ENCODE data around the gene RNF126. TPM values are rescaled to one million over a fixed set of nuclear protein-coding genes. Genes with fewer than 3 reads are reported as not detected.

Gene RNF126
- 8.2 to 30.0 TPM (median 14.8 TPM) in 3 replicates for polyA plus RNA-seq
- 10.8 TPM for polyA plus RNA-seq (2011; ENCODE audit: low read depth)
- polyA plus RNA-seq (2011; cell fraction: cytosol; rRNA removed): 10.0 and 29.0 TPM in 2 replicates
- polyA plus RNA-seq (2011; cell fraction: nucleus; rRNA removed): 17.7 and 30.0 TPM in 2 replicates
- polyA plus RNA-seq (2012; ENCODE audit: low replicate concordance): 37.0 and 57.0 TPM in 2 replicates
- polyA minus RNA-seq: 5.0 to 32.4 TPM (median 8.5 TPM) in 3 replicates
- 50.3 TPM for polyA minus RNA-seq (2011; cell fraction: cytosol; rRNA and poly(A)+ RNA removed)
- 18.8 and 19.9 TPM in 2 replicates for polyA minus RNA-seq (2011; cell fraction: nucleus; rRNA and poly(A)+ RNA removed)

- no peaks in the 10 kb centered on the region for H3K9me3 ChIP-seq (ENCODE audit: control insufficient read depth, low read depth, low read length)
- H3K9me1 ChIP-seq (ENCODE audit: control insufficient read depth, extremely low read depth, insufficient read depth, low read length): peaks cover 6% of the 10 kb centered on the region
- peaks cover 49% of the 10 kb centered on the region for H3K79me2 ChIP-seq (ENCODE audit: control insufficient read depth, insufficient read depth, low read length)
- TF ChIP-seq CTCF (optimal IDR thresholded peaks at IDR 0.05 in 1 of 3, IDR thresholded peaks at IDR 0.05 in 1 of 3, conservative IDR thresholded peaks at IDR 0.05 in 1 of 3; ENCODE audit: extremely low read depth in 1 of 3, insufficient read depth in 2 of 3, low read length in 3 of 3) (no peak), EZH2 (IDR thresholded peaks at IDR 0.05; ENCODE audit: low read length) (no peak)
- H3K9ac ChIP-seq (ENCODE audit: control insufficient read depth, extremely low read depth, insufficient read depth, low read length): peak within 1 kb of the TSS; percentile 86
- peaks cover 32% of the 10 kb centered on the region for H4K20me1 ChIP-seq (ENCODE audit: control insufficient read depth, extremely low read depth, insufficient read depth, low read length)
- no peak for DNase-seq (ENCODE audit: low read depth, low spot score)
- peak within 1 kb of the TSS; percentile 96 for H3K27ac ChIP-seq (ENCODE audit: control insufficient read depth, insufficient read depth, low read length)
- dilution Hi-C loops (cut with MboI; ENCODE audit: extremely low pct_ligation_motif_present, low sequenced_read_pairs): no loop called here
- FAIRE-seq: no peak
- no peaks in the 10 kb centered on the region for H3K27me3 ChIP-seq (ENCODE audit: control insufficient read depth, extremely low read depth, insufficient read depth, low read length)
- peaks cover 3 to 8% of the 10 kb centered on the region in 2 experiments for H3K36me3 ChIP-seq (ENCODE audit: control insufficient read depth in 2 of 2, extremely low read depth in 1 of 2, insufficient read depth in 2 of 2, low read length in 2 of 2)
- H2AFZ ChIP-seq (ENCODE audit: control insufficient read depth, low read length): peak within 1 kb of the TSS; percentile 87
- peak within 1 kb of the TSS; percentile 84 to 96 (median 85) for H3K4me3 ChIP-seq (ENCODE audit: control insufficient read depth in 2 of 3, extremely low read depth in 1 of 3, insufficient read depth in 2 of 3, low read depth in 1 of 3, low read length in 3 of 3)
- H3K4me1 ChIP-seq (ENCODE audit: control insufficient read depth, extremely low read depth, insufficient read depth, low read length): peaks cover 48% of the 10 kb centered on the region
- peak within 1 kb of the TSS; percentile 99 for H3K4me2 ChIP-seq (ENCODE audit: control insufficient read depth, extremely low read depth, insufficient read depth, low read depth, low read length)
Observed at GRCh38 chr19:662962-663681, at the start of gene RNF126. RNF126 (minus strand) TSS chr19:663214; CDS start chr19:663121, 93 bp downstream.

GRCh38 chr19:711254-711653 lies 48.2 kb upstream of the RNF126 start:
- H4K20me1 ChIP-seq (ENCODE audit: control insufficient read depth, extremely low read depth, insufficient read depth, low read length): no peaks in the 10 kb centered on the region
- H3K9ac ChIP-seq (ENCODE audit: control insufficient read depth, extremely low read depth, insufficient read depth, low read length): no peak overlapping the region
- H3K27ac ChIP-seq (ENCODE audit: control insufficient read depth, insufficient read depth, low read length): no peak overlapping the region
- no peak for DNase-seq (ENCODE audit: low read depth, low spot score)
- H3K79me2 ChIP-seq (ENCODE audit: control insufficient read depth, insufficient read depth, low read length): no peaks in the 10 kb centered on the region
- dilution Hi-C loops (cut with MboI; ENCODE audit: extremely low pct_ligation_motif_present, low sequenced_read_pairs): no loop called here
- H3K9me1 ChIP-seq (ENCODE audit: control insufficient read depth, extremely low read depth, insufficient read depth, low read length): no peaks in the 10 kb centered on the region
- H2AFZ ChIP-seq (ENCODE audit: control insufficient read depth, low read length): no peak overlapping the region
- peaks cover 39% of the 10 kb centered on the region for H3K27me3 ChIP-seq (ENCODE audit: control insufficient read depth, extremely low read depth, insufficient read depth, low read length)
- no peaks in the 10 kb centered on the region for H3K36me3 ChIP-seq (ENCODE audit: control insufficient read depth in 2 of 2, extremely low read depth in 1 of 2, insufficient read depth in 2 of 2, low read length in 2 of 2)
- H3K4me2 ChIP-seq (ENCODE audit: control insufficient read depth, extremely low read depth, insufficient read depth, low read depth, low read length): no peak overlapping the region
- no peaks in the 10 kb centered on the region for H3K4me1 ChIP-seq (ENCODE audit: control insufficient read depth, extremely low read depth, insufficient read depth, low read length)
- FAIRE-seq: no peak
- H3K4me3 ChIP-seq (ENCODE audit: control insufficient read depth in 2 of 3, extremely low read depth in 1 of 3, insufficient read depth in 2 of 3, low read depth in 1 of 3, low read length in 3 of 3): no peak overlapping the region
- no peak for TF ChIP-seq CTCF (optimal IDR thresholded peaks at IDR 0.05 in 1 of 3, IDR thresholded peaks at IDR 0.05 in 1 of 3, conservative IDR thresholded peaks at IDR 0.05 in 1 of 3; ENCODE audit: extremely low read depth in 1 of 3, insufficient read depth in 2 of 3, low read length in 3 of 3)
- no peak for TF ChIP-seq EZH2 (IDR thresholded peaks at IDR 0.05; ENCODE audit: low read length)
- peaks cover 4% of the 10 kb centered on the region for H3K9me3 ChIP-seq (ENCODE audit: control insufficient read depth, low read depth, low read length)
